Transverse colon (tissue), 4 donors: ENCODE measurements around the gene DRC3. TPM values are rescaled to one million over a fixed set of nuclear protein-coding genes. Genes with fewer than 3 reads are reported as not detected.
A peak's percentile ranks its signal among the peaks of the same experiment; 100 is the strongest.

Experiments used
- DNase-seq: peaks from one replicate; pipeline ENCODE4 v3.0.0-alpha.2; 2019
- H3K27ac ChIP-seq, 4 donors: fragments of 200-600 bp; sonication (generic); 2 replicates each; pipeline ENCODE4 v1.5.1; 2016 to 2018; ENCODE audit warnings: inconsistent platforms in 4 of 4
- H3K27me3 ChIP-seq: fragments of 200-600 bp; sonication (generic); 2 replicates; pipeline ENCODE4 v1.5.1; 2017; ENCODE audit warnings: inconsistent platforms
- H3K36me3 ChIP-seq, 4 donors: fragments of 200-600 bp; sonication (generic); 2 replicates each; pipeline ENCODE4 v1.5.1; 2017 to 2019; ENCODE audit warnings: inconsistent platforms in 4 of 4
- H3K4me1 ChIP-seq, 4 donors: fragments of 200-600 bp; sonication (generic); 2 replicates each; pipeline ENCODE4 v1.5.1; 2017 to 2020; ENCODE audit warnings: inconsistent platforms in 4 of 4
- H3K4me3 ChIP-seq, 4 donors: fragments of 200-600 bp; sonication (generic); 1 replicate in 1 of 4; 2 replicates in 3 of 4; pipeline versions ENCODE4 v1.5.1 to v1.6.1; 2017 to 2019; ENCODE audit warnings: inconsistent platforms in 4 of 4
- H3K9me3 ChIP-seq, 2 donors: fragments of 200-600 bp; sonication (generic); 2 replicates each; pipeline ENCODE4 v1.5.1; 2017 to 2019; ENCODE audit warnings: inconsistent platforms in 2 of 2
- EP300 ChIP-seq: sonication (generic); formaldehyde crosslinking; IDR thresholded peaks from one replicate; pipeline ENCODE4 v1.6.1; 2017; ENCODE audit warnings: antibody characterized with exemption, low read depth
- POLR2A ChIP-seq: fragments of 450-650 bp; IDR thresholded peaks from one replicate; pipeline ENCODE4 v1.6.1; 2016; ENCODE audit warnings: antibody characterized with exemption, mild to moderate bottlenecking, moderate library complexity
- POLR2AphosphoS5 ChIP-seq, 3 donors: sonication (generic); formaldehyde crosslinking; IDR thresholded peaks; one replicate each; pipeline ENCODE4 v1.6.1; 2016; ENCODE audit warnings: antibody characterized with exemption in 3 of 3
- WGBS, 2 donors: methylation state at CpG; one replicate each; pipeline ENCODE4 v1.1.5; 2018; ENCODE audit warnings: low coverage in 1 of 2; 5-methylcytosine and 5-hydroxymethylcytosine counted together
- in situ Hi-C, 4 donors: fragments of 200-750 bp; cut with MboI; loops; one replicate each; pipeline versions ENCODE4 v1.15.0 to v1.15.1; 2017; ENCODE audit warnings: low sequenced_read_pairs in 3 of 4, low pct_ligation_motif_present in 1 of 4, low pct_unique_long_range_greater_than_20kb in 1 of 4
- intact Hi-C: fragments of 100-400 bp; cut with DNase I; formaldehyde crosslinking; loops from one replicate; pipeline ENCODE4 v1.15.1; 2023; ENCODE audit warnings: low total_unique reads
- total RNA-seq, 4 donors: library from RNA; depleted of rRNA; stranded (reverse); fragments of >200 nt; gene quantifications; one replicate each; pipeline ENCODE4 v1.1.0, GENCODE V29; 2016
- TF ChIP-seq, protein P1 (sequence below), 5 experiments: fragments of 200-600 bp in 3 of 5; fragments of 450-650 bp in 2 of 5; sonication (generic) in 3 of 5; IDR thresholded peaks; 1 replicate in 2 of 5; 2 replicates in 3 of 5; pipeline ENCODE4 v1.5.1; 2016 to 2017; ENCODE audit warnings: antibody characterized with exemption in 5 of 5, inconsistent platforms in 3 of 5, mild to moderate bottlenecking in 2 of 5, moderate library complexity in 1 of 5

Gene DRC3, protein sequence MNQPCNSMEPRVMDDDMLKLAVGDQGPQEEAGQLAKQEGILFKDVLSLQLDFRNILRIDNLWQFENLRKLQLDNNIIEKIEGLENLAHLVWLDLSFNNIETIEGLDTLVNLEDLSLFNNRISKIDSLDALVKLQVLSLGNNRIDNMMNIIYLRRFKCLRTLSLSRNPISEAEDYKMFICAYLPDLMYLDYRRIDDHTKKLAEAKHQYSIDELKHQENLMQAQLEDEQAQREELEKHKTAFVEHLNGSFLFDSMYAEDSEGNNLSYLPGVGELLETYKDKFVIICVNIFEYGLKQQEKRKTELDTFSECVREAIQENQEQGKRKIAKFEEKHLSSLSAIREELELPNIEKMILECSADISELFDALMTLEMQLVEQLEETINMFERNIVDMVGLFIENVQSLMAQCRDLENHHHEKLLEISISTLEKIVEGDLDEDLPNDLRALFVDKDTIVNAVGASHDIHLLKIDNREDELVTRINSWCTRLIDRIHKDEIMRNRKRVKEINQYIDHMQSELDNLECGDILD
- total RNA-seq: 1 to 10 TPM in 1 of 4 donors, under 1 TPM in 2, not detected in 1; 0.64 to 1.8 (median 0.82) TPM

DNA sequence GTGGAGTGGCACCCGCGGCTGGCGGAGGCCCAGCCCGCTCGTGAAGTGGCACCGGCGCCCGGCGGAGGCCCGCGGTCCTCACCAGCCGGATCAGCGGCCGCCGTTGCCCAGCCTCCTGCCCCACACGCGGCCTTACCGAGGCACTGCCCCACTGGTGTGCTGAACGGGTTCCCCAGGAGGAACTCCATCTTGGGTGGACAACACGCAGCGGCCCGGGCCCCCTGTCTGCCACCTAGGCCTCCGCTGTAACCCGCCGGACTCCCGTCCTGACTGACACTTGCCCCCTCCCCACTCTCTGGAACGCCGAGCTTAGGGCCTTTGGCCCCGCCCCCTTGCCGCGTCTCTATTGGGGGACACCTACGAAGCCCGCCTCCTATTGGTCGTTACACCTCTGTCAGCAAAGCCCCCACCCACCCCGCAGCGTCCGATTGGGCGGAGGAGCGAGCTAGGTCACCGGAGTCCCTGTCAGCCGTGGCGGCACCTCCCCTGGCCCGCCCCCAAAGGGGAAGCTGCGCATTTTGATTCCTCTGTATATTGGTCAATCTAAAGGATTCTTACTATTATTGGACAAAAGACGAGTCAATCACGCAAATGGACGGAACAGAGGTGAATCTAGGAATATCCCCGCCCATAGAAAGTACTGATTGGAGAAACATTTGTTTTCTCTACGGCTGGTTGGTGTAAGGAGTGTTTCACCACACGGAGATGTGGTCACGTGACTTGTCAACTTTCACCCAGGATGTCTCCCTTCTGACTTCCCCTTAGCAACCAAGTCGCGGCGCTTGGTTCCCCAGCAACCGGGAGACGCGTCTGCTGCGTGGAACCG lies at the start of gene DRC3, which contains the start of gene TOM1L2:
Gene DRC3 (plus strand): TSS at position 737 of the 826 bp plus-strand sequence. CDS start 4,737 bp downstream, outside the sequence.
Gene TOM1L2 (minus strand): TSS at position 275 of the 826 bp plus-strand sequence. CDS start 87 bp downstream, at position 188.
- H3K36me3 ChIP-seq: no peaks in the 10 kb centered on the region
- peak within 1 kb of the TSS; percentile 59 to 93 (median 76) for H3K4me3 ChIP-seq
- H3K9me3 ChIP-seq: no peaks in the 10 kb centered on the region
- 0% methylated on average over 3 to 40 of the region's 59 CpGs for WGBS, 2 donors
- TF ChIP-seq POLR2AphosphoS5 (IDR thresholded peaks at IDR 0.05): peak; percentile 93 to 96 (median 94)
- TF ChIP-seq EP300: no peak
- TF ChIP-seq POLR2A: peak; percentile 93
- TF ChIP-seq, protein P1, sequence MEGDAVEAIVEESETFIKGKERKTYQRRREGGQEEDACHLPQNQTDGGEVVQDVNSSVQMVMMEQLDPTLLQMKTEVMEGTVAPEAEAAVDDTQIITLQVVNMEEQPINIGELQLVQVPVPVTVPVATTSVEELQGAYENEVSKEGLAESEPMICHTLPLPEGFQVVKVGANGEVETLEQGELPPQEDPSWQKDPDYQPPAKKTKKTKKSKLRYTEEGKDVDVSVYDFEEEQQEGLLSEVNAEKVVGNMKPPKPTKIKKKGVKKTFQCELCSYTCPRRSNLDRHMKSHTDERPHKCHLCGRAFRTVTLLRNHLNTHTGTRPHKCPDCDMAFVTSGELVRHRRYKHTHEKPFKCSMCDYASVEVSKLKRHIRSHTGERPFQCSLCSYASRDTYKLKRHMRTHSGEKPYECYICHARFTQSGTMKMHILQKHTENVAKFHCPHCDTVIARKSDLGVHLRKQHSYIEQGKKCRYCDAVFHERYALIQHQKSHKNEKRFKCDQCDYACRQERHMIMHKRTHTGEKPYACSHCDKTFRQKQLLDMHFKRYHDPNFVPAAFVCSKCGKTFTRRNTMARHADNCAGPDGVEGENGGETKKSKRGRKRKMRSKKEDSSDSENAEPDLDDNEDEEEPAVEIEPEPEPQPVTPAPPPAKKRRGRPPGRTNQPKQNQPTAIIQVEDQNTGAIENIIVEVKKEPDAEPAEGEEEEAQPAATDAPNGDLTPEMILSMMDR (IDR thresholded peaks at IDR 0.05): peak in 2 of 5 experiments; percentile 4 to 13
- peaks cover 17 to 29% (median 19%) of the 10 kb centered on the region in 4 donors for H3K4me1 ChIP-seq
- in situ Hi-C loops (loop anchor here in 1 of 4 donors (10.0 kb wide), 1 partner anchor 52 kb away; no protein-coding TSS in a partner anchor), intact Hi-C loops (no loop called here)
- H3K27ac ChIP-seq: peak within 1 kb of the TSS; percentile 91 to 96 (median 94)
- peak; percentile 100 for DNase-seq
- H3K27me3 ChIP-seq: no peaks in the 10 kb centered on the region

DNA sequence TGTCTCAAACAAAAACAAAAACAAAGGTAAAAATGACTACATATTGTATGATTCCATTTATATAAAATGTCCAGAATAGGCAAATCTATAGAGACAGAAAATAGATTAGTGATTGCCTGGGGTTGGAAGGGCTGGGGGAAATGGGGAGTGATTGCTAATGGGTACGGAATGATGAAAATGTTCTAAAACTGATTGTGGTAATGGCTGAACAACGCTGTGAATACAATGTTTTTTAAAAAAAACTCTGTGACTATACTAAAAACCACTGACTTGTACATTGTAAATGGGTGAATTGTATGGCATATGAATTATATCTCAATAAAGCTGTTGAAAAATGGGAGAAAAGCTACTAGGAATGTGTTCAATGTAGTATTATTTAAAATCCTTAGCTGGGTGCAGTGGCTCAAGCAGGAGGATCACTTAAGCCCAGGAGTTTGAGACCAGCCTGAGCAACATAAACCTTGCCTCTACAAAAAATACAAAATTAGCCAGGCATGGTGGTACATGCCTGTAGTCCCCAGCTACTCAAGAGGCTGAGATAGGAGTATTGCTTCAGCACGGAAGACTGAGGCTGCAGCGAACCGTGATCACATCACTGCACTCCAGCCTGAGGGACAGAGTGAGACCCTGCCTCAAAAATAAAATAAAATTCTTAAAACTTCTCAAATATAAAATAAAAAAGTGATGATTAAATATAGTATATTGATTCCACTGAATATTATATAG lies 48.4 kb upstream of the DRC3 start:
- no peak for DNase-seq
- 98 to 100% methylated on average over 4 to 5 of the region's 5 CpGs for WGBS, 2 donors
- Histone ChIP-seq H3K9me3 (no peaks in the 10 kb centered on the region), H3K27ac (peak overlapping the region in 1 of 4 donors; percentile 76), H3K36me3 (no peaks in the 10 kb centered on the region), H3K4me1 (peaks cover 21 to 42% (median 37%) of the 10 kb centered on the region in 4 donors), H3K27me3 (no peaks in the 10 kb centered on the region), H3K4me3 (no peak overlapping the region)
- TF ChIP-seq POLR2A (no peak), POLR2AphosphoS5 (IDR thresholded peaks at IDR 0.05) (no peak), EP300 (no peak)
- TF ChIP-seq, protein P1 (IDR thresholded peaks at IDR 0.05): no peak
- in situ Hi-C loops: no loop called here
- intact Hi-C loops: loop anchor here (10.0 kb wide), 1 partner anchor 109 kb away; no protein-coding TSS in a partner anchor

DNA sequence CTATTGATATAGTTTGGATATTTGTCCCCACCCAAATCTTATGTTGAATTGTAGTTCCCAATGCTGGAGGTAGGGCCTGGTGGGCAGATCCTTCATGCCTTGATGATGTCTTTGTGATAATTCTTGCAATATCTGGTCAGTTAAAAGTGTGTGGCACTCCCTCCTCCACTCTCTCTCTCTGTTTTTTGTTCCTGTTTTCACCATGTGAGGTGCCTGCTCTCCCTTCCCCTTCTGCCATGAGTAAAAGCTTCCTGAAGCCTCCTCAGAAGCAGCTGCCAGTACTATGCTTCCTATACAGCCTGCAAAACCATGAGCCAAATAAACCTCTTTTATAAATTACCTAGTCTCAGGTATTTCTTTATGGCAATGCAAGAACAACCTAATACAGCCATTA lies 47.8 kb upstream of the DRC3 start:
- Histone ChIP-seq H3K4me1 (peaks cover 21 to 40% (median 31%) of the 10 kb centered on the region in 4 donors), H3K36me3 (no peaks in the 10 kb centered on the region), H3K27ac (no peak overlapping the region), H3K27me3 (no peaks in the 10 kb centered on the region), H3K4me3 (no peak overlapping the region), H3K9me3 (no peaks in the 10 kb centered on the region)
- DNase-seq: no peak
- in situ Hi-C loops (no loop called here), intact Hi-C loops (loop anchor here (10.0 kb wide), 1 partner anchor 110 kb away; no protein-coding TSS in a partner anchor)
- TF ChIP-seq POLR2AphosphoS5 (IDR thresholded peaks at IDR 0.05) (no peak), EP300 (no peak), POLR2A (no peak)
- TF ChIP-seq, protein P1 (IDR thresholded peaks at IDR 0.05): no peak
